Activated CD4-positive, alpha-beta T cell treated with anti-CD3 and anti-CD28 coated beads, Interleukin-2, amount 50 U/mL, for 48 hours (primary cell): Measurements from ENCODE around the gene MRPS6.
A peak's percentile ranks its signal among the peaks of the same experiment; 100 is the strongest.

Source experiments
- DNase-seq, 2 experiments: peaks; one replicate each; pipeline ENCODE4 v3.0.0-alpha.2; 2020

The MRPS6 gene

GRCh38 chr21:34135330-34135729 is 62.0 kb downstream of the MRPS6 start:
- DNase-seq = no peak

DNA sequence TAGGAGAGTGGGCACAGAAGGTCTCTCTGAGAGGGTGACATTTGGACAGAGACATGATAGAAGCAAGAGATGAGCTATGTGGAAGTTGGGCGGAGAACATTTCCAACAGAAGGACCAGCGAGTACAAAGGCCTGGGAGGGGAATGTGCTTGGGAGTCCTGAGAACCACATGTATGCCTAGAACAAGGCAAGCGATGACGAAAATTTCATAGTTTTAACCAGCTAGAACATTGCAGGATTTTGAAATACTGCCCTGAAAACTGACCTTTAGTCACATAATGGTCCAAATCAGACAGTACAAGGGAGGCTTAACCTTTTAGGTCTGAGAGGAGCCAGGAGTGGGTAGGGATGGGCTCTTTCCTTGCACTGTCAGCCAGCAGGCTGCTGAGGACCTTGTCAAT is 68.0 kb downstream of the MRPS6 start:
- DNase-seq = no peak

DNA sequence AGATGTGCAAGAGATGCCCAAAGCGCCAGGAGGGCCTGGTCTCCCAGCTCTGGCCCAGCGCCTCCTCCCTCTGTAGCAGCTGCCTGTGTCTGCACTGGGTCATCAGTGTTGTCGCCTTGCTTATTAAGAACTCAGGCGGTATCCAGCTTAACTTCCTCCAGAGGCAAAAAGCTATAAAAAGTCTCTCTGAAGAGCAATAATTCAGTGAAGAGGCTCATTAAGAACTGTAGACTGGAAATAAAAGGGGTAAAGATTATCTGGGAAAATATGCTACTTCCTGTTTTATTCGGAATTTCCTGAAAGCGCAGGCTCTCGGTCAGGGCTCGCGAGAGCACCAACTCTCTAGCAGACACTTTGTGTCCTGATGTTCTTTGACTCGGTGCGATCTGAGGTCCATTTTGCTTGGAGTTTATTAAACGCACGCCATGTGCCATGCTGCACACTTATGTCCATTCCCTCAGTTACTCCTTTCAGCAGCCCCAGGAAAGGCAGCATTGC is 70.4 kb downstream of the MRPS6 start:
- no peak for DNase-seq

DNA sequence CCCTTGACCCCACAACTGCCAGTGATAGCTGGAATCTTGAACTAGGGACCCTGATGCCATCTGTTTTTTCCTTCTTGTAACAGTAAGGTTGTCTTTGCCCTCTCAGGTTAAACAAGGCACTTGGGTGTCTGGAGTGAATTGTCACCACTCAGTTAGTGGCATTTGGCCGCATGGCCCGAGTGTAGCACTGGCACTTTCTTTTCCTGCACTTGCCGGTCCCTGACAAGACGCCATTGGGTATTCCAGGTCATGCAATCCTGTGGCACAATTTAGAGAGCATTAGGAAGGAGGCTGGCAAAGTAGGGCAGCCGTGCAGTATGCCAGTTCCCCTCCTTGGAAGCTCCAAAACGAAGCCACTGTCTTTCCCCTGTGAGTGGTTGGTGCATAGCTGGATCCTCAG is 70.8 kb downstream of the MRPS6 start:
- DNase-seq = no peak

DNA sequence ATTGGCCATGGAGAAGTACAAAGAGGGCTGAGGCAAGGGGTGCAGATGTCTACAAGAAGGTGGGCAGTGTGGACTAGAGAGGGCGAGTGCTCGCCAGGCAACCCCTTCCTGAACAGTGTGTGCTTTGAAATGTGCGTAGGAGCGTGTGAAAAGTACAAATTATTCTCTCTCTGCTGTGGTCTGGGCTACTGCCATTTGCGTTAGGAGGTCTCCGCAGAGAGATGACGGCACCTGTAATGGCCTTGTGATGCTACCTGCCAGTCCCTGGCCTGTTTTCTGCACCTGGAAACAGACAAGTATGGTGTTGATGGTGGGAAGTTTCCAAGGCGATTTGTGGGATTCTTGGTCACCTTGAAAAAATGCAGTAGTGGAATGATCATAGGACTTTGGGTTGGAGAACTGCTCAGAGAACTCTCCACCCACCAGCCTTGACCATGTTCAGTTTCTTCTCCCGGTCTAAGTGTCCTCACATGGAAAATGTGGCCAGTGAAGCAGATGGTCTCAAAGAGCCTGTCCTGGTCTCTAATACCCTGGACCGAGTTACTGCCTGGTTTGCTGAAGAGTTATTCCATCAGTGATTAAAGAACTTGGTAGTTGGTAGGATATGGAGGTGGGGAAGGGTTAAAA is 74.5 kb downstream of the MRPS6 start:
- no peak for DNase-seq

DNA sequence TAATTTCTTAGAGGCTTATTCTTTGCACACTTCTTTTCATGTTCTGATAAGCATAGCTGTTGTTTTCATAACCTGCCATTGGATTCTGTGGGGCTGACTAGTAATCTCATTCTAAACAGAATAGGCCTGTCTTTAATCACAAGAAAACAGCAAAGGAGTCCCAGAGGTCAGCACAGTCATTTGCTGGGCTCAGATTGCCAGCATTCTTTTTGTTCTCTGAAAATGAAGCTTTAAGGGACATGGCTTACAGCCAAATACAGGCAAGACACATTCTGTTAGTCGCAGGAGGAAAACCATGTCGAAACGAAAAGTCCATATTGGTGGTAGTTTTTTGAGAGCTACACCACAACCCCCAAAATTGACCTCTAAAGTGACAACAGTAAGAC is 75.0 kb downstream of the MRPS6 start:
- DNase-seq = no peak

DNA sequence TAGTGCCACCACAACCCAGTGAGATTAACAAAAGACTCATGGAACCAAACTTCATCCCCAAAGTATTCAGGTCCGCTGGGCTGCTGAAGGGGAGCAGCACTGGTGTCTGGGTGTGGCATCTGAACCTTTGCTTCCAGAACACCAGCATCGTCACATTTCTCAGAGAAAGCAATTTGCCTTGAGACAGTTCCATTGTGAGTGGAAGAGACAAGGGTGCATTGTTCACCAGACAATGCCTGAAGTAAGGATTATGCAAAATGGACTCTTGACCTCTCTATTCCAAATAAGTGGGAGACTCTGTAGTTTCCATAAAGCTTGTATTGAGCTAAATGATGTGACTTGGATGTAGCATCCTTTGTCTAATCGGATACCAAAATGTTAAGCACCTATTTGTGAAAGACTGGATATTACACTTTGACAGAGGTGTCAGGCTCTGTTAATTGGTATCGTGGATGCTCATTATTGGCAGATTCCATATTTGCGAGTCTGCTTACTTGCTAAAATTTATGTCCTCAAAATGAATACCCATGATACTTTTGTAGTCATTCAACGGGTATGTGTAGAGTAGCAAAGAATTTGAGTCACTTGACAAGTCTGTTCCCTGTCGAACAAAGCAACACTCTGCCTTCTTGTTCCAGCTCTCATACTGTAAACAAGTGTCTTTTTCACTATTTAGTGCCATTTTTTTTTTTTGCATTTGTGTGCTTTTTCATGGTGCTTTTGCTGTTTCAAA is 75.6 kb downstream of the MRPS6 start:
- DNase-seq = no peak

DNA sequence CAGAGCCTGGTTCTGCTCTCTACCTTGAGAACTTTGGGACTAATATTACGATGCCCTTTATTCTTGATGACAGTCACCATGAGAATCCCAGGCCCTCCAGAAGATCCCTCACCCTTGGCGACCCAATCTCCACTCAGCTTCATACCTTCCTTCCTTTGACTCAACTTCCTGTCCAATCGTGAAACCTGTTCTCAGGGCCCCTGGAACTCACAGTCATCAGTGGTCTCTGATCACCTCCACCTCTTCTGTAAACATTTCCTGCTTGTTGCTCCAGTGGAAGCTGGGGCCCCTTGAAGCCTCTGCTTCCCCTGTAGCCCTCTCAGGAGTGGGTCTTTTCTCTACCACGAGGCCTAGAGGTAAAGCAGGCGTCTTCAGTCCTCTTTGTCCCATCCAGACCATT is 79.1 kb downstream of the MRPS6 start:
- DNase-seq = no peak

- DNase-seq = no peak
Observed at GRCh38 chr21:34154878-34155277, 81.5 kb downstream of the MRPS6 start.

- DNase-seq = no peak
Observed at GRCh38 chr21:34156957-34157356, 83.6 kb downstream of the MRPS6 start.

- no peak for DNase-seq
Observed at GRCh38 chr21:34157521-34157920, 84.1 kb downstream of the MRPS6 start.

GRCh38 chr21:34158866-34159835 is 85.8 kb downstream of the MRPS6 start:
- DNase-seq = no peak

- DNase-seq = peak; percentile 12 to 19
Observed at GRCh38 chr21:34166468-34166867, 93.1 kb downstream of the MRPS6 start.

DNA sequence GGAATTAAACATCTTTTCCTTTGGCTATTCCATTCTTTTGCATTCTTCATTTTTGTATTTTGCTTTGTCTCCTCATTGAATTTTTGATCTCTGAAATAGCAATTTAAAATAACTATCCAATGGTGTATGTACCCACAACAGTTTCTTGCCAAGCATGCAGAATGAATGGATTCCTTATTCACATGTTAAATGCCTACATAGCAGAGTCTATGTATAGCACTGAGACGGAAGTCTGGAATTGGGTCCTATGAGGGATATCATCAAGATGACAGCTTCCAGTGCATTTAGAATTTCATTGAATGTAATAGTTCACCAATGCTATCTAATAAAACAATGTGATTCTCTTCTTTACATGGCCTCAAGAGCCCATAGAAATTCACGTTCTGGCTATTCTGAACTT is 97.5 kb downstream of the MRPS6 start:
- DNase-seq = no peak

GRCh38 chr21:34174470-34174869 is 101.1 kb downstream of the MRPS6 start:
- no peak for DNase-seq

DNA sequence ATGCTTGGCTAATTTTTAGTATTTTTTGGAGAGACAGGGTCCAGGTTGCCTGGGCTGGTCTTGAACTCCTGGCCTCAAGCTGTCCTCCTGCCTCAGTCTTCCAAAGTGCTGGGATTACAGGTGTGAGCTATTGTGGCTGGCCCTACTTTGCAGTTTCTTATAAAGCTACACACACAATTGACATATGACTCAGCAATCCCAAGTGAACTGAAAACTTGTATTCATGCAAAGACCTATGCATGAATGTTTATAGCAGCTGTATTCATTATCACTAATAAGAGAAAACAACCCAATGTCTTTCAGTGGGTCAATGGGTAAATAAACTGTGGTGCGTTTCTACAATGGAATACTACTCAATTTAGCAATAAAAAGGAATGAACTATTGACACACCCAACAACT is 103.1 kb downstream of the MRPS6 start:
- no peak for DNase-seq

- no peak for DNase-seq
Observed at GRCh38 chr21:34177919-34178567, 104.7 kb downstream of the MRPS6 start.

DNA sequence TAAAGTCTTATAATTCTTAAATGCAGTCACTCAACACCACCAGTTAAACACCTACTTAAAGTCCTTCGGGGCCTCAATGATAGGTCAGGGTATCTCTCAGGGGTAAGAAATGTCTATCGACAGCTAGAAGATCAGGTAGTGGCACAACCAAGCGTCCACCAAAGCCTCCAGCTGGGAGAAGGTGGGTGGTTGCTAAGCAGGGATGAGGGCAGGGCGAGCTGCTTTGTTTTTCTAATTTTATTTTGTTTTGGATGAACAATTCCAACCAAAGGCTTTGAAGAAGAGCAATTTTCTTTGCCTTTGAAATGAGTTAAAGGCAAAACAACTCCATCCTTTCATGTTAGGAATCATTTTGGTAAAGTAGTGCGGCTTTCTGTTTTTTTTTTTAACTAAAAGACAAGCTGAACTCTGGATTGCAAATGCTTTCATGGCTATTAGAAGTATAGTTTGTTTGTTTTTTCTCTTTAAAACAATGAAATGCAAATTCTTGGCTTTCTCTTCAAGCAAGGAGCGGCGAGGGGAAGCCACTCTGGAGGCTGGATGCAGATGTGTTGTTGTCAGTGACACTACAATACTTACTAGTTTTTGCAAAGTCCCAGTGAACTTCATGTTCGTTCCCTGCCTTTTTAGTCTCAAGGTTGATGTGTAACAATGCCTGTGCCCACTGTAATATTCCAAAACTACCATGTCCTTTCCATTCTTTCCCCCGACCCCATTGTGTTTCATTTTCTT is 106.0 kb downstream of the MRPS6 start:
- DNase-seq = no peak

GRCh38 chr21:34180407-34180806 is 107.0 kb downstream of the MRPS6 start:
- DNase-seq = no peak

DNA sequence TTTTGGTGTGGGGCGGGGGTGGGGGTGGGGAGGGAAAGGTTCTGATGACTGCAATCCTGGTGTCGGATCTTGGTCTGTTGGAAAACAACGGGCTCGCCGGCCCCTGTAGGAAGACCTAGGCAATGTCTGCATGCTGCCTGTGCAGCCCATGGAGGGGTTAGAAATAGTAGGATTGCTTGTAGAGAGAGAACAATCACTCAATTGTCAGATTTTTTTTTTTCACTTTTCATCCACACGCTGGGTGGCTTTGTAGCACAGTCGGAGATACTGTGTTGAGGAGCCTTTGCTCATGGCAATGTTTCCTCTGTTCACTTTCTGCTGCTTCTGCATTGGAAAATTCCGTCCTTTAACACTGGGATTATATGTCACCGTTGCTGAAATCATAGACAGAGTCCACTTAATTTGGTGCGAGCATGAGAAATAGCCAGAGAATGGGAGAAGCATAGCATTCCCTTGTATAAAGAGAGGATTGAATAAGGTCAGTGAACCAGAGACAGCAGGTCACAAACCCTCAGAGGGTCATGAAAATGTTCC is 107.5 kb downstream of the MRPS6 start:
- DNase-seq = no peak

DNA sequence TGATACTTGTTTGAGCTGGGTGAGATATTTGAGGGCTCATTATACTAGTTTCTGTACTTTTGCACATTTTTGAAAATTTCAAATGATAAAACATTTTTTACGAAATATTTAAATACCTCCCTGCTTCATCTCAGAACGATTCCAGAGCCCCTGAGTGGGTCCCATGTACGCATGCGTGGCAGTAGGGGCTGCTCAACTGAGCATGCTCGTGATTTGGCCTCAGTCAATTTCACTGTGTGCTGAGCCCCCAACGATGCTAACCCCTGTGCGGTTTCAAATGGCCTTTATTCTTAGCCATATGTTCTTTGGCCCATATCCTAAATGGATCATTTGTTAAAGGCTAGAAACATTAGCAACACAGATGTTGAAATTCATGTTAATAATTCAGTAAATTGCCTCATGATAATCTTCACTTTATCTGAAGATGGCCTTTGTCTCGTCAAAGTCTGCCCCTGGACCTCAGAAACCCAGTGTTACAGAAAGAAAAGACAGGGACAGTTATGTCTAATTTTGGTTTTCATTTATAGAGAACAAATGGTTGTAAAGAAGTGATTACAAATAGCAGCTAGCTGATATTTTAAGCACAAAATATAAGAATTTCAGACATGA is 108.2 kb downstream of the MRPS6 start:
- no peak for DNase-seq

DNA sequence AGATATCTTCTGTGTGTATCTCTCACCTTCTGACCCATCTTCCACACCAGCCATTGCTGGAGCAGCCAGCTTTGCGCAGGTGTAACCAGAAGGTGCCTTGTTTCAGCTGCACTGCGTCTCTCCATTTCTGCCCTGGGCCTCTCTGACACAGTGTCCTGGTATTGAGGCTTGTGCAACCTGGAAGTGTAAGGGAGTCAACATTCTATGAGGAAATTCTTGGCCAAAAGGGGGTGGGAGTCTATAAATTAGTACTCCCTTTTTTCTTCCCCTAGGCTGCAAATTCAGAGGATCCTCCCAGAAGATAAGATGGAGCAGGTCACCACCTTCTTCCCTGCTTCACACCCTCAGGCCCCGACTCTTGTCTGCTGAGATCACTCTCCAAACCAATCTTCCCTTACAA is 109.1 kb downstream of the MRPS6 start:
- no peak for DNase-seq
